ENCODE results near the gene SUGCT. TPM values are rescaled to one million over a fixed set of nuclear protein-coding genes. Genes with fewer than 3 reads are reported as not detected.

SUGCT gene
- total RNA-seq, 1 experiment from 2014 or later, result 9.9 TPM

GRCh38 chr7:40202851-40203250, 68.0 kb downstream of the SUGCT start:
- H3K4me1 Mint-ChIP-seq (ENCODE audit: low read depth, unreplicated experiment), result peaks cover 6% of the 10 kb centered on the region
- H3K4me3 ChIP-seq (ENCODE audit: low read depth, low read length), result no peak overlapping the region
- H3K9me3 Mint-ChIP-seq (ENCODE audit: unreplicated experiment), result no peaks in the 10 kb centered on the region
- POLR2A ChIA-PET, result no interaction called here
- no peak overlapping the region for H3K4me3 Mint-ChIP-seq (ENCODE audit: unreplicated experiment)
- H3K27ac Mint-ChIP-seq (ENCODE audit: unreplicated experiment), result no peak overlapping the region
- H3K4me1 ChIP-seq, result peaks cover 3% of the 10 kb centered on the region; the same call in 1 of the 2 replicates
- no peak for DNase-seq
- H3K36me3 Mint-ChIP-seq (ENCODE audit: insufficient read depth, unreplicated experiment), result no peaks in the 10 kb centered on the region
- intact Hi-C loops (cut with micrococcal nuclease; ENCODE audit: unreplicated experiment), result no loop called here
- H3K9me3 ChIP-seq, result no peaks in the 10 kb centered on the region
- H3K27me3 Mint-ChIP-seq (ENCODE audit: insufficient read depth, unreplicated experiment), result no peaks in the 10 kb centered on the region
- no TSS peak for BruUV-seq (replicated peaks)
- no peaks in the 10 kb centered on the region for H3K36me3 ChIP-seq (ENCODE audit: control insufficient read depth, insufficient read depth, low read length)
- CTCF ChIA-PET, result no interaction called here
- H3K27me3 ChIP-seq (replicated peaks; ENCODE audit: control insufficient read depth, insufficient read depth, low read length), result no peaks in the 10 kb centered on the region
- TF ChIP-seq CTCF (IDR thresholded peaks at IDR 0.05; ENCODE audit: insufficient read depth in 1 of 2, low read depth in 1 of 2, low read length in 1 of 2, severe bottlenecking in 1 of 2, unreplicated experiment in 1 of 2), result no peak

DNA sequence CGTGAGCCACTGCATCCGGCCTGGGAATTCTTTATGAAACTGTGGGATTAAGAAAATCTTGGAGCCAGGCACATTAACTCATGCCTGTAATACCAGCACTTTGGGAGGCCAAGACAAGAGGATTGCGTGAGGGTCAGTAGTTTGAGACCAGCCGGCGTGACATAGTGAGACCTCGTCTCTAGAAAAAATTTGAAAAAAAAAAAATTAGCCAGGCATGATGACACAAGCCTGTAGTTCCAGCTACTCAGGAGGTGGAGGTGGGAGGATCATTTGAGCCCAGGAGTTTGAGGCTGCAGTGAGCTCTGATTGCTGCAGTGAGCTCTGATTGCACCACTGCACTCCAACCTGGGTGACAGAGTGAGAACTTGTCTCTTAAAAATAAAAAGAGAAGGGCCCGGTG, 69.8 kb downstream of the SUGCT start:
- H3K27ac Mint-ChIP-seq (ENCODE audit: unreplicated experiment), result no peak overlapping the region
- Histone ChIP-seq H3K4me3 (ENCODE audit: low read depth, low read length) (no peak overlapping the region), H3K9me3 (no peaks in the 10 kb centered on the region), H3K27me3 (replicated peaks; ENCODE audit: control insufficient read depth, insufficient read depth, low read length) (no peaks in the 10 kb centered on the region), H3K4me1 (peaks cover 3% of the 10 kb centered on the region; the same call in 1 of the 2 replicates), H3K36me3 (ENCODE audit: control insufficient read depth, insufficient read depth, low read length) (no peaks in the 10 kb centered on the region)
- intact Hi-C loops (cut with micrococcal nuclease; ENCODE audit: unreplicated experiment), result no loop called here
- no peaks in the 10 kb centered on the region for H3K36me3 Mint-ChIP-seq (ENCODE audit: insufficient read depth, unreplicated experiment)
- H3K27me3 Mint-ChIP-seq (ENCODE audit: insufficient read depth, unreplicated experiment), result no peaks in the 10 kb centered on the region
- no peaks in the 10 kb centered on the region for H3K9me3 Mint-ChIP-seq (ENCODE audit: unreplicated experiment)
- ChIA-PET CTCF (no interaction called here), POLR2A (no interaction called here)
- BruUV-seq (replicated peaks), result no TSS peak
- H3K4me3 Mint-ChIP-seq (ENCODE audit: unreplicated experiment), result no peak overlapping the region
- no peak for TF ChIP-seq CTCF (IDR thresholded peaks at IDR 0.05; ENCODE audit: insufficient read depth in 1 of 2, low read depth in 1 of 2, low read length in 1 of 2, severe bottlenecking in 1 of 2, unreplicated experiment in 1 of 2)
- no peak for DNase-seq
- peaks cover 6% of the 10 kb centered on the region for H3K4me1 Mint-ChIP-seq (ENCODE audit: low read depth, unreplicated experiment)

GRCh38 chr7:40205992-40206391, 71.2 kb downstream of the SUGCT start:
- H3K27me3 ChIP-seq (replicated peaks; ENCODE audit: control insufficient read depth, insufficient read depth, low read length), result no peaks in the 10 kb centered on the region
- TF ChIP-seq CTCF (IDR thresholded peaks at IDR 0.05; ENCODE audit: insufficient read depth in 1 of 2, low read depth in 1 of 2, low read length in 1 of 2, severe bottlenecking in 1 of 2, unreplicated experiment in 1 of 2), result no peak
- Mint-ChIP-seq H3K27ac (ENCODE audit: unreplicated experiment) (no peak overlapping the region), H3K36me3 (ENCODE audit: insufficient read depth, unreplicated experiment) (no peaks in the 10 kb centered on the region), H3K27me3 (ENCODE audit: insufficient read depth, unreplicated experiment) (no peaks in the 10 kb centered on the region), H3K4me1 (ENCODE audit: low read depth, unreplicated experiment) (peaks cover 6% of the 10 kb centered on the region), H3K4me3 (ENCODE audit: unreplicated experiment) (no peak overlapping the region), H3K9me3 (ENCODE audit: unreplicated experiment) (no peaks in the 10 kb centered on the region)
- H3K4me3 ChIP-seq (ENCODE audit: low read depth, low read length), result no peak overlapping the region
- no peak for DNase-seq
- H3K36me3 ChIP-seq (ENCODE audit: control insufficient read depth, insufficient read depth, low read length), result no peaks in the 10 kb centered on the region
- BruUV-seq (replicated peaks), result no TSS peak
- H3K4me1 ChIP-seq, result peaks cover 3% of the 10 kb centered on the region; the same call in 1 of the 2 replicates
- ChIA-PET POLR2A (no interaction called here), CTCF (no interaction called here)
- H3K9me3 ChIP-seq, result no peaks in the 10 kb centered on the region
- intact Hi-C loops (cut with micrococcal nuclease; ENCODE audit: unreplicated experiment), result no loop called here
